ENCODE measurements around the gene TSPAN5.
"Not testable (repeated sequence)": the region's sequence is repeated elsewhere in the genome, so short reads cannot be mapped to it uniquely, and the experiment has no call there.

- not testable (repeated sequence) for TF ChIP-seq EZH2phosphoT487 (conservative IDR thresholded peaks at IDR 0.05; ENCODE audit: low read length); CTCF (IDR thresholded peaks at IDR 0.05; ENCODE audit: insufficient read depth, low read length, poor library complexity, severe bottlenecking)
Measured at GRCh38 chr4:98534146-98534545, 124.3 kb downstream of the TSPAN5 start.

Data from SU-DHL-6 (cell line).